ENCODE results near the gene ELMOD3.
"Not testable (repeated sequence)": the region's sequence is repeated elsewhere in the genome, so short reads cannot be mapped to it uniquely, and the experiment has no call there.

ELMOD3 gene

DNA sequence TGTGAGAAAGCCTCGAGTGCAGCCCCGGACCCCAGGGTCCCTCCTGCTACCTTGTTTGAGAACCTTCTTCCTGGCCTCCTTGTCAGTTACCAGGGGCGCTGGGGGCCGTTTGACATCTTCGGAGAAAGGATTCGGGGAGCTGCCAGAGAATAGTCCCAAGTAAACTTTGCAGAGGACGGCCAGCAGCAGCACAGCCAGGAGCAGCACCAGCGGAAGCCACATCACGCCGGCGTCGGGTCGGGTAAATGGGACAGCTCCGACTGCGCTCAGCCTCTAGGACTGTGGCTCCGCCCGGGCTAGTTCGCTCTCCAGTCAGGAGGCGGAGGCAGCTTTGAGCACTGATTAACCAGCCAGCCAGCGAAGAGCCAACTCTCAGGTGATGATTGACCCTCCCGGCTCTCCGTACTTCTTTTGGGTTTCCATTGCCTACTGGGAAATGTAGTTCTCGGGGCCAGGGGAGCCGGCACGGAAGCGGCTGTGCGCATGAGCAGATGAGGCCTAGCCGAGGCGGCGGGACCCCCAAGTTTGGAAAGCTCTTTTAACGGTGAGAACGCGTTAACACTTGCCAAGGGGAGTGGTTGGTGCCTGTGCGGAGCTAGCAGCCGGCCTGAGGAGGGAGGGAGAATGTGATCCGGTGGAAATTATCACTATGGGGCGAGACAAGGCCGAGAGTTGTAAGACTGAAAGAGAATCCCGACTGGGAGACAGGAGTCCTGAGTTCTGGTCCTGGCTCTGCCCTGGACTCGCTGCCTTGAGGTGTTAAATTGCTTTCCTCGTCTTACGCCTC is at the start of gene ELMOD3, which contains the start of gene RETSAT:
Gene ELMOD3, plus strand, starts transcription at position 484 of the 787 bp plus-strand sequence. CDS start 2,430 bp downstream, outside the sequence.
Gene RETSAT, minus strand, starts transcription at position 243 of the 787 bp plus-strand sequence. Its CDS starts 21 bp downstream, at position 222.
- peak; percentile 98 for DNase-seq

- DNase-seq, result no peak
Measured at GRCh38 chr2:85307527-85307897, 47.1 kb upstream of the ELMOD3 start.

GRCh38 chr2:85308201-85308600 is 46.4 kb upstream of the ELMOD3 start:
- DNase-seq, result no peak

GRCh38 chr2:85308896-85309555 is 45.5 kb upstream of the ELMOD3 start:
- peak; percentile 24 for DNase-seq

DNA sequence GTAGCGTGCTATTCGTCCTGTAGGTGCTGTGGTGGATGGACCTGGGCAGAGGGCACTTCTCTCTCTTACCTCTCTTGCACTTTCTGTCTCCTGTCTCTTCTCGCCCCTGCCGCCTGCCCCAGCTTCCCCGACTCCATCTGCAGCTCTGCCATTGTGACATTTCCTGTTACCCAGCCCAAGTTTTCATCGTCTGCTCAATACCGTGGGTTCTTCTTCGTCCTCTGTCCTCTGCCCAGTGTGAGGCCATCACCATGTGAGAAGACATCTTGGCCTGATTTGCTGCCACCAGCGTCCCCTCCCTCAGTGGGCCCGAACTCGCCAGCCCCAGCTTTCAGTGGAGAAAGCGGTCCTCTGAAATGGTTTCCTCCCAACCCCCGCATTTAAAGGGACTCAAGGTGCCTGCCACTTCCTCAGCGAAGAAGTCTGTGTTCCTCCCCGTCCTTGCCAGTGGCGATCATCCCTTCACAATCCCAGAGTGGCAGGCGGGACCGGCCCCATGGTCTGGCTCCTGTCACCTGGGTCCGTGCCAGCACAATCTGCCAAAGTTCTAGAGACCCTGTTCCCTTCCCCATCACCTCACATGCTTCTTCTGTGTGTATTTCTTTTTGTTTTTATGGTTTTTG is 44.8 kb upstream of the ELMOD3 start:
- no peak for DNase-seq

GRCh38 chr2:85310330-85310729 is 44.2 kb upstream of the ELMOD3 start:
- DNase-seq, result no peak

DNA sequence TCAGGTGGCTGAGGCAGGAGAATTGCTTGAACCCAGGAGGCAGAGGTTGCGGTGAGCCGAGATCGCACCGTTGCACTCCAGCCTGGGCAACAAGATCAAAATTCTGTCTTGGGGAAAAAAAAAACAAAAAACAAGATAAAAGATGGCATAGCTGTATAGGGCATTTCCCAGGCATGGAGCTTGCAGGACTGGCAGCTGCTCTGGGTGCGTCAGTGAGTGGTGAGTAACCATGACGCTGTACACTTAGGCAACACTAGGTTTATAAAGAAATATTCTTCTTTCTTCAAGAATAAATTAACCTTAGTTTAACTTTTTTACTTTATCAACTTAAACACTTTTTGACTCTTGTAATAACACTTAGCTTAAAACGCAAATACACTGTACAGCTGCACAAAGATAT is 42.2 kb upstream of the ELMOD3 start:
- no peak for DNase-seq

DNA sequence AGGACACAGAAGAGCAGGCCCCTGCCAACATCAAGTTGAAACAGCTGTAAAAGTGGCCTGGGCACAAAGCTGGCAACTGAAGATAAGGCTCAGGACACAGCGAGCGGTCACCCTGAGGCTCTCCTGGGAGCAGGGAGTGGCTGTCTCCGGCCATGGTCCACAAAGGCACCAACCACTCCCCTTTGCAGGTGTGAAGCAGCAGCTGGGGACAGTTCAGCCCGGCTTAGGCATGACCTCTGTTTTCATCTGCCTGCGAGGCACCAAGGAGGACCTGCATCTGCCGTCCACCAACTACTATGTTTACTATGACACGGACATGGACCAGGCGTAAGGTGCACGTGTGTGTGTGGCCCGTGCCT is 39.7 kb upstream of the ELMOD3 start:
- no peak for DNase-seq

GRCh38 chr2:85315921-85316320 is 38.6 kb upstream of the ELMOD3 start:
- not testable (repeated sequence) for DNase-seq

DNA sequence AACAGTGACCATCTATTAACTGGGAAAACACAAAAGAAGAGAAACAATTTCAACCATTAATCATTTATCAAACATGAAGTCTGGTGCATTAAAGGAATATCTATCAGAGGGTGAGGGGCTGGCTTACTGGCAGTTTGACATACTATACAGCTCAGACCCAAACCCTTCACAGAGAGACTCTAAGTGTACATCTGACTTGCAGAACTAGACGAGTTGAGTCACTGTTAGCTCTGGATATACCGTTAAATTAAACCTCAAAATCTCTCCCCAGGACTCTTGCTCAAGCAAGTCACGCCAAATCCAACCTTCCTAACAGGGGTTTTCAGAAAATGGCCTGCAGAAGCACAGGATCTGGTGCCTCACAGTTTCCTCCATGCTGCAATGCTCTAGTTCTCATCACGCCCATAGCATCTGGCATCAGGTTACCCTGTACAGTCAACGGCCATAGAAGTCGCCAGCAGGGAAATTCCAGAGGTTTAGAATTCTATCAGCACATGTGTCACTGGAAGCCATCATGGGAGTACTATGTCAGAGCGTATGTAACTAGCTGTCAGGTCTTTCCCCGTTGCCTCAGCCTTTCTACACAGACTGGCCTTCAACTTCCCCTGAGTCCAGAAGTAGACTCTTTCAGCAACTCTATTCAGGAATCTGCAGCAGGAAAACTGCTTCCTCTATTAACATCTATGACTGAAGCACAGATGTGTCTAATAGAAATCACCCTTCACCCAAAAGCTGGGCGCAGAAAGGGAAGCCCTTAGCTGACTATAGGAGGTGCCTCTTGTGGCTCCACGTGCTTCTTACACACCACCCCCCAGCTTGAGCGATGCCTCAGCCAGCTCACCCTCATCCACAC is 36.1 kb upstream of the ELMOD3 start:
- DNase-seq, result no peak

GRCh38 chr2:85319796-85320195 is 34.8 kb upstream of the ELMOD3 start:
- DNase-seq, result no peak

GRCh38 chr2:85323351-85323987 is 31.1 kb upstream of the ELMOD3 start:
- no peak for DNase-seq

DNA sequence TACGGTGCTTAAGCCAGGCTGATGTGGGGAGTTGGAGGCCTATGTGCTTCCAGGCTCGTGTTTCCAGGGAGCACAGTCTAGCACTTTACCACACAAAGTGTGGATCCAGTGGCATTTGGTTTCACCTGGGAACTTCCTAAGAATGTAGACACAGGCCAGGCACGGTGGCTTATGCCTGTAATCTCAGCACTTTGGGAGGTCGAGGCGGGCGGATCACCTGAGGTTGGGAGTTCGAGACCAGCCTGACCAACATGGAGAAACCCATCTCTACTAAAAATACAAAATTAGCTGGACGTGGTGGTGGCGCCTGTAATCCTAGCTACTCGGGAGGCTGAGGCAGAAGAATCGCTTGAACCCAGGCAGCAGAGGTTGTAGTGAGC is 30.6 kb upstream of the ELMOD3 start:
- not testable (repeated sequence) for DNase-seq

DNA sequence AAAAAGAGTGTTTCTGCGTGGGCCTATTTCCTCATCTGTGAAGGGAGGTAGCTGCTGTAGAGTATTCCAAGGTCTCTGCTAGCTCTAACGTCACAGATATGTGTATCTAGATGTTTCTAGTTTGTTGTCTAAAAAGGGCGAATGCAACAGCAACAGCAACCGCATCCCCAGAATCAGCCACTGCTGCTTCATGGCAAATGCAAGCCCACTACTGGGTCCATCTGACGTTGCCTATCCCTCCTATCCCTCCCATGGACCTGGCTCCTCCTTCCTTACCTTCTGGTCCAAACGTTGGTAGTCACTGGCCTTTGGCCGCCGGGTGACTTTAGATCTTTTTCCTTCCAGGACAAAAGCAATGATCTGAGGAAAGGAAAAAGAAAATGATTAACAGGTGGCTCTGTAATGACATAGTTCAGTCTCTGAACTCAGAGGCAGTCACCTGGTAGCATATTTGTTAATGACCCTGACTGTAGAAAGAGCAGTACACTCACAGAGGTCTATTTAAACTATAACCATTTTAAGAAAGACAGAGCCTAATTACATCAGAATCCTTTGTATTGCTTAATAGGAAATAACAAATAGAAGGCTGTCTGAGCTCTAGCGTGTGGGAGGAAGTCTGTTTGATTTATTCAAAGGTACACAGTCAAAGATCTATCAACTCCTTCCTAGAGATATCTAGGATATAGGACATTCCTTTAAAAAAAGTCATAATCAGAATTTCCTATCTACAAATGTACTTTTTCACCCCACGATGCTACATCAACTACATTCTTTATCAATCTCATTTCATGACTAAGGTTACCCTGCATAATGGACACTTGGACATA is 29.7 kb upstream of the ELMOD3 start:
- DNase-seq, result no peak

- DNase-seq, result no peak
Measured at GRCh38 chr2:85325466-85325811, 29.1 kb upstream of the ELMOD3 start.

DNA sequence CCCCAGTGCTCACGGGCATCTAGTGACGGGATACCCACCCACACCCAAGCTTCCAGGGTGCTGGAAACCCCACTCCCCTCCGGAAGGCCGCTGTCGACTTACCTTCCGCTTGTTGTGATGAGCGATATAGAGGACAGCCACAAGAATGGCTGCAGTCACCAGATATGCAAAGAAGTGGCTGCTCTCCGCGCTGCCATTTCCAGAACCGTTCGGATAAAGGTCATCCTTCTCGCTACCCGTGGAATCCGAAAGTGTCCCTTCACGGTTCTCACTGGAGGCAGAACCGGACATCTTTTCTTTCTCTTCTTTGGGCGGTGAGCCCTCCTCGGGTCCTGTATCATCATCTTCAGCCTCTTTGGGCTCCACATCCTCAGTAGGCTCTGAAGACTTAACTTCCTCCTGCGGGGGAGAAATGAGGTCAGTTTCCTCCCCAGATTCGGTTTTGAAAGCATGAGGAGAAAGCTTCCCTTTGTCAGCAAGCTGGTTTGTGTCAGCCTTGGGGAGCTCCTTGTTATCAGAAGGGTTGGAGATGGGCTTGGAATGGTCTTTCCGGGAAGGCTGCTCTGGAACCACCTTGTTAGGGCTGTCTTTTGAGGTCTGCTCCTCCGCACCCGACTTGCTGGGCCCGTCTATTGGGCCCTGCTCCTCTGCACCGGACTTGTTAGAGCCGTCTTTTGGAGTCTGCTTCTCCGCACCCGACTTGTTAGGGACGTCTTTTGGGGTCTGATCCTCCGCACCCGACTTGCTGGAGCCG is 28.0 kb upstream of the ELMOD3 start:
- no peak for DNase-seq

DNA sequence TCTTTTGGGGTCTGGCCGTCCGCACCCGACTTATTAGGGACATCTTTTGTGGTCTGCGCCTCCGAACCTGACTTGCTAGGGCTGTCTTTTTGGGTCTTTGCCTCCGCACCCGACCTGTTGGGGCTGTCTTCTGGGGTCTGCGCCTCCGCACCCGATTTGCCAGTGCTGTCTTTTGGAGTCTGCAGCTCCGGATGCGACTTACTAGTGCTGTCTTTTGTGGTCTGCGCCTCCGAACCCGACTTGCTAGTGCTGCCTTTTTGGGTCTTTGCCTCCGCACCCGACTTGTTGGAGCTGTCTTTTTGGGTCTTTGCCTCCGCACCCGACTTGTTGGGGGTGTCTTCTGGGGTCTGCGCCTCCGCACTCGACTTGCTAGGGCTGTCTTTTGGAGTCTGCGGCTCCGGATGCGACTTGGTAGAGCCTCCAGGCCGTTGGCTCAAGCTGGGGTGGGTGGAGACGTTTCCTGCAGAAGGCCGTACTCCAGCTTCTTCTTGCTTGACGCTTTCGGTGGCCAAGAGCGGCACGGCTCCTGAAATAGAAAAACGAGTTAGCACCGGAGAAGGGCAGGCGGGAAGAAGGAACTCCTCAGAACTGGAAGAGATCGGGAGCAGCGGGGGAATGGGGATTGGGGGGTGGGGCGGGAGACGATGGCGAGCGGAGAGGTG is 27.3 kb upstream of the ELMOD3 start:
- peak; percentile 26 for DNase-seq

DNA sequence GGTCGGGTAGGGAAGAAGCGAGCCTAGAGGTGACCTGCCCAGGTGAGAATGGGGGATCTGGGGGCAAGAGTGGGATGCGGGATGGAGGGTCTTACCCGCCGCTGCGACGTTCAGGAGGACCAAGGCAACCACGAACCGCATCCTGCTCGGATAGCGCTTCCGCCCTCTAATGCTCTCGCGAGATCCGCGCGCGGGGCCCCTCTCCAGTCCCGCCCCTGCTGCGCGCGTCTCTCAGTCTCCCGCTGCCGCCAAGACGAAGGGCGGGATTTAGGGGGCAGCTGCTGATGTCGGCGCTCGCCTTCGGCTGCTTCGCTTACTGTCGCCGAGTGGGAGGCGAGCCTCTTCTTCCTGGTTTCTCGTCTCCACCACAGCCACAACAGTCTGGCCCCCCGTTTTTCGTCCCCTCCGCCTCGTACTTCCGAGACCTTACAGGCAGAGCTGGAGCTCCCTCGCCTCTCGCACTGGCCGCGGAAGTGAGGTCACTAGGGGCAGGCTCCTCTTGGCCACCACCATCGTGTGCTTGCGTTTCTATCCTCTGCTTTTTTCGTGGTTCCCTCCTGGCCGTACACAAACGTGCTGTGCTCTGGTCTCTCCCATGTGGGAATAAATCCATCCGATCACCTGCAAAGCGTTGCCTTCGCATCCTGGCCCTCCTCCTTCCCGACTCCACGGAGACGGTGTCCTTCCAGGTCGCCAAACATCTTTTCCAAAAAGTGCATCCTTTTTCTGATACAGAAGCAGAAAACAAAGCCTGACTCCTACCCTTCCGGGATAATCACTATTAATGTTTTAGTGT is 26.5 kb upstream of the ELMOD3 start, which contains the start of gene TGOLN2:
Gene TGOLN2, minus strand, starts transcription at position 168 of the 796 bp plus-strand sequence. Its CDS starts 27 bp downstream, at position 141.
- peak; percentile 95 for DNase-seq

GRCh38 chr2:85329181-85329651 is 25.4 kb upstream of the ELMOD3 start:
- no peak for DNase-seq

Measured in NCI-H345 (cell line).